ENCODE measurements around the gene UBE3B.

UBE3B gene

DNA sequence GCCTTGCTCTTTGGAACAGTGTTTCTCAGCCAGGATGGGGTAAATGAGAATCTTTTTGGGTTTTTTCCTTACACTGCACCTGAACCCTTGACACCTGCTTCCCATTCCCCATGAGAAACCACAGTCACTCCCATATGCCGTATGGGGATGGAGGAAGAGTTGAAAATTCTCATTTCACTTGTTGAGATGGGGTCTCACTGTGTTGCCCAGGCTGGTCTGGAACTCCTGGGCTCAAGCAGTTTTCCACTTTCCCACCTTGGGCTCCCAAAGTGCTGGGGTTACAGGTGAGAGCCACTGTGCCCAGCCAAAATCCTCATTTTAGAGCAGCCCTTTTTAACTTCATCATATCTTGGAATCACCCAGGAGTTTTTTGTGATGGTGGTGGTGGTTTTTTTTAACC, 99.9 kb downstream of the UBE3B start:
- no peak for DNase-seq

DNA sequence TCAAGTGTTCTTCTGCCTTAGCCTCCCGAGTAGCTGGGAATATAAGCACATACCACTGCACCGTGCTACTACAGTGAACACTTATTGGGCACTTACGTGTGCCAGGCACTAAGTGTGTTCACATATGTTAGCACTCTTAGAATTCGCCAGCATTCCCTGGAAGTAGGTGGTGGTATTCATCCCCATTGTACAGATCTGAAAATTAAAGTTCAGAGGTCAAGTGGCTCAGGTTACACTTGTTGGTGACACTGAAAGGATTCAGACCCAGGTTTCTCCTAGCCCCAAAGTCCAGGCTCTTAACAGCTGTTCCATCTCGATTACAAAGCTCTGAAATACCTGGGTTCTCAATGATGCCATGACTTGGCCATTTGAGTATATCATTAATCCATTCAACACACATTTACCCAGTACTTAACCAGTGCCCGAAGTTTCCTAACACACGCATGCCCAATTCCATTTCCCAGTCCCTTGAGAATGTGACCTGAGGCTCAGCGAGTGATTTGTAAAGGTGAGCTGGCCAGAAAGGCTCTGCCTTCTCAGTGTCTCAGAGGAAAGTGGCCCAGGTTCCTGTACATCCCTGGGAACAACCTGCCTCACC, 101.0 kb downstream of the UBE3B start:
- DNase-seq, result no peak

DNA sequence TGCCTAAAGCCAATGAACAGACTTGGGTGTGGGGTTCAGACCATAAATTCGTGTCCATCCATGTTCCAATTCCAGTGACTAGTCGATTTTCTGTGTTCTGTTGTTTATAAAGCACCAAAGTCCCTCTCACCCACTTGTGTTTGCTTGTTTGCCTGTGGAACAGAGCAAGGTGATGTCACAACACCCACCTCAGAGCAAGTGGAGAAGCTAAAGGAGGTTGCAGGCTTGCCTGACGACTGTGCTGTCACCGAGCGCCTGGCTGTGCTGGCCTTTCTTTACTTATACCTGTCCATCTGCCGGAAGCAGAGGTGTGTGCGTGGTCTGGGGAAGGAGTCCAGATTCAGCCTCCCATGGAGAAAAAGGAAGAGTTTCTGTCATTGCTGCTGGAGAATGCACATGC, 102.2 kb downstream of the UBE3B start:
- DNase-seq, result no peak

DNA sequence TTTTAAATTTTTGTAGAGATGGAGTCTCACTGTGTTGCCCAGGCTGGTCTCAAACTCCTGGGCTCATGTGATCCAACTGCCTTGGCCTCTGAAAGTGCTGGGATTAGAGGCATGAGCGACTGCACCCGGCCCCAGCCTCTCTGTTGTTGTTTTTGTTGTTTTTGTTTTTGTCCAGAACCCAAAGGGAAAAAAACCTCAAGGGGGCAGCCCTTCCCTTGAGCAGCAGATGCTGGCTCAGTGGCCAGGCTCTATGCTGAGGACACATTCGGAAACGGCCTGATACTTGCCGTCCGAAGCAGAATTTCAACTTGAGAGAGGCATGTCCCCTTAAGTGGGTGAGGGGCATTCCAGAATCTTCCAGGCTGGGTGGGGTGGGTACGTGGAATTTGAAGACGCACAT, 102.8 kb downstream of the UBE3B start:
- no peak for DNase-seq

DNA sequence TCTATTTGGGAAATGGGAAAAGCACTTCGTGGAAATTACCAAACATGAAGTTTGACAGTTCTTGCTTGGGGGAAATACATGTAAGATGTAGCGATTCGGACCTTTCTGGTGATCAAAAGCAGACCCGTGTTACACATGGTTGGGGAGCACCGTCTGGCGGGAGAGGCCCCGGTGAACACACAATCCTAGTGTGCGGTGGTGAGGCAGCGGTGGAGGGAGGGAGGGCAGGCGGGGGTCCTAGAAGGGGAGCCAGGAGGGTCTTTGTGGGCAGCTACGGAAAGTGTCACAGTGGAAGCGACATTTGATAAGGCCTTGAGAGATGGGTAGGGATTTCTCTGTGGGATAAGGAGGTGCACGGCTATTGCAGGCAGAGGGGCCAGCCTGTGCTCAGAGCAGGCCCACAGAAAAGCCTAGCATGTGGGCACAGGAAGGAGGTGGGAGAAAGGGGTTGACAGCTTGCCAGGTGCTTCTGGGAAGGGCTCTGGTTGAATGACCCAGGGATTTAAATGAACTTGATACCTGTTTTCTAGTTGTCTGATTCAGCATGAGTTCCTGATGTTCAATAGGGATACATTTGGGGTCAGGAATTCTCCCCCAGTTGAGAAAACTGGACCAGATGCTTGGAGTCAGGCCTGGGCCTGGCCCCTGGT, 103.4 kb downstream of the UBE3B start:
- DNase-seq, result no peak

DNA sequence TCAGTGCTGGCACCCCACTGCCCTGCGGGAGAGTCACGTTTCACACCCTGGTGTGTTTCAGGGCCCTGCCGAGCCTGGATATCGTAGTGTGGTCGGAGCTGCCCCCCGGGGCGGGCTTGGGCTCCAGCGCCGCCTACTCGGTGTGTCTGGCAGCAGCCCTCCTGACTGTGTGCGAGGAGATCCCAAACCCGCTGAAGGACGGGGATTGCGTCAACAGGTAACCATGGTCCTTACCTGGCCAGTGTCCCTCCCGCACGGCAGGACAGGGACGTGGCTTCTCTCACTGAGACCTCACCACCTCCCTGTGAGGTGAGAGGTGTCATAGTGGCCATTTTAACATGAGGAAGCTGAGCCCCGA, 103.9 kb downstream of the UBE3B start:
- no peak for DNase-seq

GRCh38 chr12:109581856-109582255, 104.4 kb downstream of the UBE3B start:
- no peak for DNase-seq

GRCh38 chr12:109582636-109583035, 105.2 kb downstream of the UBE3B start:
- DNase-seq, result no peak

- DNase-seq, result no peak
Observed at GRCh38 chr12:109583733-109584132, 106.3 kb downstream of the UBE3B start.
